Caco-2 (cell line): Measurements from ENCODE around the gene PP2D1. TPM values are rescaled to one million over a fixed set of nuclear protein-coding genes. Genes with fewer than 3 reads are reported as not detected.
"Not testable (repeated sequence)": the region's sequence is repeated elsewhere in the genome, so short reads cannot be mapped to it uniquely, and the experiment has no call there.

Experiments
- BruUV-seq: library from RNA; stranded (reverse); fragments of 400-500 nt; replicated peaks from 2 replicates; lab custom pipeline; 2021; lab: Mats Ljungman, UMichigan
- CTCF ChIA-PET: fragments of 300-600 bp; sonication (Branson Sonifier 250); formaldehyde crosslinking; loops from one replicate; lab custom pipeline; 2022; ENCODE audit warnings: antibody characterized with exemption; lab: Charles Lee
- POLR2A ChIA-PET: fragments of 300-600 bp; sonication (Branson Sonifier 250); formaldehyde crosslinking; loops from one replicate; lab custom pipeline; 2022; ENCODE audit warnings: antibody characterized with exemption; lab: Charles Lee
- DNase-seq, 2 experiments: peaks; one replicate each; pipeline versions ENCODE4 v3.0.0 to v3.0.0-alpha.2; 2020 to 2022
- H3K27me3 ChIP-seq: replicated peaks from 2 replicates; pipeline ENCODE4 v1.6.0; 2011; ENCODE audit warnings: low read length; ENCODE audit not compliant: control insufficient read depth, insufficient read depth
- H3K36me3 ChIP-seq: 2 replicates; pipeline ENCODE4 v1.5.1; 2011; ENCODE audit warnings: low read length; ENCODE audit not compliant: control insufficient read depth, insufficient read depth
- H3K4me1 ChIP-seq: fragments of 250-450 bp; sonication (Bioruptor Pico); 2 replicates; pipeline ENCODE4 v1.5.1; 2020; ENCODE audit warnings: mild to moderate bottlenecking
- H3K4me3 ChIP-seq: 2 replicates; pipeline ENCODE4 v1.5.1; 2011; ENCODE audit warnings: low read depth, mild to moderate bottlenecking, control low read depth, low read length
- H3K9me3 ChIP-seq: fragments of 250-450 bp; sonication (Bioruptor Pico); 2 replicates; pipeline ENCODE4 v1.5.1; 2020; ENCODE audit warnings: mild to moderate bottlenecking, moderate library complexity
- H3K27ac Mint-ChIP-seq: one replicate; pipeline ENCODE4 v1.8.0; 2022; ENCODE audit warnings: mixed read lengths; ENCODE audit not compliant: unreplicated experiment
- H3K27me3 Mint-ChIP-seq: one replicate; pipeline ENCODE4 v1.8.0; 2022; ENCODE audit warnings: mixed read lengths; ENCODE audit not compliant: insufficient read depth, unreplicated experiment
- H3K36me3 Mint-ChIP-seq: one replicate; pipeline ENCODE4 v1.8.0; 2022; ENCODE audit warnings: mild to moderate bottlenecking, mixed read lengths; ENCODE audit not compliant: insufficient read depth, unreplicated experiment
- H3K4me1 Mint-ChIP-seq: one replicate; pipeline ENCODE4 v1.8.0; 2022; ENCODE audit warnings: low read depth, mixed read lengths; ENCODE audit not compliant: unreplicated experiment
- H3K4me3 Mint-ChIP-seq: one replicate; pipeline ENCODE4 v1.8.0; 2022; ENCODE audit warnings: mild to moderate bottlenecking, moderate library complexity, mixed read lengths; ENCODE audit not compliant: unreplicated experiment
- H3K9me3 Mint-ChIP-seq: one replicate; pipeline ENCODE4 v1.8.0; 2022; ENCODE audit warnings: mixed read lengths; ENCODE audit not compliant: unreplicated experiment
- CTCF ChIP-seq, 2 experiments: fragments of 200-600 bp in 1 of 2; IDR thresholded peaks; 1 replicate in 1 of 2; 2 replicates in 1 of 2; pipeline versions ENCODE4 v1.5.1 to v1.8.0; 2011 to 2022; ENCODE audit warnings: antibody characterized with exemption in 1 of 2, control low read depth in 1 of 2, inconsistent platforms in 1 of 2, low read depth in 1 of 2, low read length in 1 of 2, mild to moderate bottlenecking in 1 of 2, moderate library complexity in 1 of 2; ENCODE audit not compliant: insufficient read depth in 1 of 2, severe bottlenecking in 1 of 2, unreplicated experiment in 1 of 2
- intact Hi-C: fragments of 100-400 bp; cut with micrococcal nuclease; formaldehyde crosslinking; loops from one replicate; pipeline ENCODE4 v1.10.0; 2022; ENCODE audit not compliant: unreplicated experiment
- total RNA-seq: library from RNA; stranded (reverse); gene quantifications from 2 replicates; pipeline ENCODE4 v1.2.3, GENCODE V29; 2022

The PP2D1 gene
- total RNA-seq, 1 experiment from 2014 or later = not detected

- POLR2A ChIA-PET = no interaction called here
- CTCF ChIA-PET = no interaction called here
- H3K27me3 Mint-ChIP-seq = no peaks in the 10 kb centered on the region
- intact Hi-C loops = no loop called here
- BruUV-seq = no TSS peak
- no peaks in the 10 kb centered on the region for H3K4me1 ChIP-seq
- H3K36me3 ChIP-seq = no peaks in the 10 kb centered on the region
- no peak for TF ChIP-seq CTCF (IDR thresholded peaks at IDR 0.05; ENCODE audit: insufficient read depth in 1 of 2, low read depth in 1 of 2, low read length in 1 of 2, severe bottlenecking in 1 of 2, unreplicated experiment in 1 of 2)
- H3K4me1 Mint-ChIP-seq = no peaks in the 10 kb centered on the region
- no peaks in the 10 kb centered on the region for H3K27me3 ChIP-seq
- no peak for DNase-seq
- no peaks in the 10 kb centered on the region for H3K9me3 ChIP-seq
- H3K9me3 Mint-ChIP-seq = no peaks in the 10 kb centered on the region
- no peaks in the 10 kb centered on the region for H3K36me3 Mint-ChIP-seq
- H3K4me3 ChIP-seq = no peak overlapping the region
- H3K27ac Mint-ChIP-seq = no peak overlapping the region
- no peak overlapping the region for H3K4me3 Mint-ChIP-seq
Measured at GRCh38 chr3:20022954-20023622, 11.0 kb upstream of the PP2D1 start.

GRCh38 chr3:20016076-20016475, 4.0 kb upstream of the PP2D1 start:
- CTCF ChIA-PET = not testable (repeated sequence)

GRCh38 chr3:20015525-20015924, 3.5 kb upstream of the PP2D1 start:
- Histone ChIP-seq H3K4me3 (no peak overlapping the region), H3K27me3 (no peaks in the 10 kb centered on the region), H3K4me1 (no peaks in the 10 kb centered on the region), H3K36me3 (no peaks in the 10 kb centered on the region), H3K9me3 (no peaks in the 10 kb centered on the region)
- no peak for TF ChIP-seq CTCF (IDR thresholded peaks at IDR 0.05; ENCODE audit: insufficient read depth in 1 of 2, low read depth in 1 of 2, low read length in 1 of 2, severe bottlenecking in 1 of 2, unreplicated experiment in 1 of 2)
- ChIA-PET CTCF (no interaction called here), POLR2A (no interaction called here)
- Mint-ChIP-seq H3K36me3 (no peaks in the 10 kb centered on the region), H3K4me3 (no peak overlapping the region), H3K27ac (no peak overlapping the region), H3K27me3 (no peaks in the 10 kb centered on the region), H3K9me3 (no peaks in the 10 kb centered on the region), H3K4me1 (no peaks in the 10 kb centered on the region)
- intact Hi-C loops = no loop called here
- no peak for DNase-seq
- BruUV-seq = no TSS peak

More at GRCh38 chr3:20016076-20016475, 4.0 kb upstream of the PP2D1 start:
- H3K4me3 Mint-ChIP-seq, H3K36me3 Mint-ChIP-seq, H3K27me3 Mint-ChIP-seq, H3K9me3 Mint-ChIP-seq, H3K4me1 ChIP-seq, DNase-seq, POLR2A ChIA-PET, H3K36me3 ChIP-seq, H3K9me3 ChIP-seq, H3K27me3 ChIP-seq, H3K27ac Mint-ChIP-seq, BruUV-seq, H3K4me3 ChIP-seq, H3K4me1 Mint-ChIP-seq, intact Hi-C loops: not testable (repeated sequence)
